WTC11 (cell line): ENCODE measurements around the gene CDK5.

Experiments
- CREB1 ChIP-seq: sonication (generic); formaldehyde crosslinking; IDR thresholded peaks from 2 replicates; pipeline ENCODE4 v1.8.0; 2023; ENCODE audit warnings: mild to moderate bottlenecking, missing genetic modification reagents
- CREM ChIP-seq: sonication (generic); formaldehyde crosslinking; IDR thresholded peaks from 2 replicates; pipeline ENCODE4 v1.8.1; 2022; ENCODE audit warnings: mild to moderate bottlenecking, missing genetic modification reagents, moderate library complexity
- FOXK1 ChIP-seq: sonication (generic); formaldehyde crosslinking; IDR thresholded peaks from 2 replicates; pipeline ENCODE4 v1.8.0; 2022; ENCODE audit warnings: mild to moderate bottlenecking, moderate library complexity, missing genetic modification reagents
- FOXP4 ChIP-seq: sonication (generic); formaldehyde crosslinking; IDR thresholded peaks from 2 replicates; pipeline ENCODE4 v1.8.0; 2022; ENCODE audit warnings: mild to moderate bottlenecking, missing genetic modification reagents
- GABPB1 ChIP-seq: sonication (generic); formaldehyde crosslinking; IDR thresholded peaks from 2 replicates; pipeline ENCODE4 v1.8.1; 2023; ENCODE audit warnings: mild to moderate bottlenecking, missing genetic modification reagents
- NFYB ChIP-seq: sonication (generic); formaldehyde crosslinking; conservative IDR thresholded peaks from 2 replicates; pipeline ENCODE4 v1.8.0; 2022; ENCODE audit warnings: low read depth, missing genetic modification reagents
- NR2C2 ChIP-seq: sonication (generic); formaldehyde crosslinking; IDR thresholded peaks from 2 replicates; pipeline ENCODE4 v1.8.0; 2022; ENCODE audit warnings: mild to moderate bottlenecking, missing genetic modification reagents
- TCF7 ChIP-seq: sonication (generic); formaldehyde crosslinking; IDR thresholded peaks from 2 replicates; pipeline ENCODE4 v1.8.0; 2022; ENCODE audit warnings: mild to moderate bottlenecking, low read depth, missing genetic modification reagents, moderate library complexity
- USF2 ChIP-seq: sonication (generic); formaldehyde crosslinking; IDR thresholded peaks from 2 replicates; pipeline ENCODE4 v1.8.1; 2023; ENCODE audit warnings: mild to moderate bottlenecking, missing genetic modification reagents, moderate library complexity
- ZNF416 ChIP-seq: fragments of 250-450 bp; sonication (Bioruptor Pico); IDR thresholded peaks from 2 replicates; pipeline ENCODE4 v1.9.0; 2021; ENCODE audit warnings: mild to moderate bottlenecking, inconsistent platforms
- TF ChIP-seq, protein P1 (sequence below): fragments of 200-600 bp; IDR thresholded peaks from 2 replicates; pipeline ENCODE4 v1.8.0; 2022; ENCODE audit warnings: antibody characterized with exemption
- TF ChIP-seq, protein P2 (sequence below): sonication (generic); formaldehyde crosslinking; IDR thresholded peaks from 2 replicates; pipeline ENCODE4 v1.8.0; 2022; ENCODE audit warnings: mild to moderate bottlenecking, missing genetic modification reagents
- TF ChIP-seq, protein P3 (sequence below): fragments of 250-450 bp; sonication (Bioruptor Pico); IDR thresholded peaks from 2 replicates; pipeline ENCODE4 v1.9.0; 2021; ENCODE audit warnings: mild to moderate bottlenecking

GRCh38 chr7:151008143-151008510, 49.6 kb downstream of the CDK5 start:
- TF ChIP-seq, protein P1, sequence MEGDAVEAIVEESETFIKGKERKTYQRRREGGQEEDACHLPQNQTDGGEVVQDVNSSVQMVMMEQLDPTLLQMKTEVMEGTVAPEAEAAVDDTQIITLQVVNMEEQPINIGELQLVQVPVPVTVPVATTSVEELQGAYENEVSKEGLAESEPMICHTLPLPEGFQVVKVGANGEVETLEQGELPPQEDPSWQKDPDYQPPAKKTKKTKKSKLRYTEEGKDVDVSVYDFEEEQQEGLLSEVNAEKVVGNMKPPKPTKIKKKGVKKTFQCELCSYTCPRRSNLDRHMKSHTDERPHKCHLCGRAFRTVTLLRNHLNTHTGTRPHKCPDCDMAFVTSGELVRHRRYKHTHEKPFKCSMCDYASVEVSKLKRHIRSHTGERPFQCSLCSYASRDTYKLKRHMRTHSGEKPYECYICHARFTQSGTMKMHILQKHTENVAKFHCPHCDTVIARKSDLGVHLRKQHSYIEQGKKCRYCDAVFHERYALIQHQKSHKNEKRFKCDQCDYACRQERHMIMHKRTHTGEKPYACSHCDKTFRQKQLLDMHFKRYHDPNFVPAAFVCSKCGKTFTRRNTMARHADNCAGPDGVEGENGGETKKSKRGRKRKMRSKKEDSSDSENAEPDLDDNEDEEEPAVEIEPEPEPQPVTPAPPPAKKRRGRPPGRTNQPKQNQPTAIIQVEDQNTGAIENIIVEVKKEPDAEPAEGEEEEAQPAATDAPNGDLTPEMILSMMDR: no peak
- TF ChIP-seq CREM (CRISPR knock-in tag) (no peak), USF2 (CRISPR knock-in tag) (no peak), CREB1 (no peak), NFYB (no peak), ZNF416 (CRISPR knock-in tag) (no peak), GABPB1 (no peak), TCF7 (CRISPR knock-in tag) (no peak), FOXP4 (no peak), NR2C2 (no peak), FOXK1 (CRISPR knock-in tag) (no peak)
- TF ChIP-seq, protein P2, sequence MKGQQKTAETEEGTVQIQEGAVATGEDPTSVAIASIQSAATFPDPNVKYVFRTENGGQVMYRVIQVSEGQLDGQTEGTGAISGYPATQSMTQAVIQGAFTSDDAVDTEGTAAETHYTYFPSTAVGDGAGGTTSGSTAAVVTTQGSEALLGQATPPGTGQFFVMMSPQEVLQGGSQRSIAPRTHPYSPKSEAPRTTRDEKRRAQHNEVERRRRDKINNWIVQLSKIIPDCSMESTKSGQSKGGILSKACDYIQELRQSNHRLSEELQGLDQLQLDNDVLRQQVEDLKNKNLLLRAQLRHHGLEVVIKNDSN (CRISPR knock-in tag): no peak
- TF ChIP-seq, protein P3, sequence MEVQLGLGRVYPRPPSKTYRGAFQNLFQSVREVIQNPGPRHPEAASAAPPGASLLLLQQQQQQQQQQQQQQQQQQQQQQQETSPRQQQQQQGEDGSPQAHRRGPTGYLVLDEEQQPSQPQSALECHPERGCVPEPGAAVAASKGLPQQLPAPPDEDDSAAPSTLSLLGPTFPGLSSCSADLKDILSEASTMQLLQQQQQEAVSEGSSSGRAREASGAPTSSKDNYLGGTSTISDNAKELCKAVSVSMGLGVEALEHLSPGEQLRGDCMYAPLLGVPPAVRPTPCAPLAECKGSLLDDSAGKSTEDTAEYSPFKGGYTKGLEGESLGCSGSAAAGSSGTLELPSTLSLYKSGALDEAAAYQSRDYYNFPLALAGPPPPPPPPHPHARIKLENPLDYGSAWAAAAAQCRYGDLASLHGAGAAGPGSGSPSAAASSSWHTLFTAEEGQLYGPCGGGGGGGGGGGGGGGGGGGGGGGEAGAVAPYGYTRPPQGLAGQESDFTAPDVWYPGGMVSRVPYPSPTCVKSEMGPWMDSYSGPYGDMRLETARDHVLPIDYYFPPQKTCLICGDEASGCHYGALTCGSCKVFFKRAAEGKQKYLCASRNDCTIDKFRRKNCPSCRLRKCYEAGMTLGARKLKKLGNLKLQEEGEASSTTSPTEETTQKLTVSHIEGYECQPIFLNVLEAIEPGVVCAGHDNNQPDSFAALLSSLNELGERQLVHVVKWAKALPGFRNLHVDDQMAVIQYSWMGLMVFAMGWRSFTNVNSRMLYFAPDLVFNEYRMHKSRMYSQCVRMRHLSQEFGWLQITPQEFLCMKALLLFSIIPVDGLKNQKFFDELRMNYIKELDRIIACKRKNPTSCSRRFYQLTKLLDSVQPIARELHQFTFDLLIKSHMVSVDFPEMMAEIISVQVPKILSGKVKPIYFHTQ: no peak
